ENCODE measurements around the gene SCARB1.

The SCARB1 gene

GRCh38 chr12:124842073-124842749 lies 21.5 kb downstream of the SCARB1 start:
- DNase-seq (ENCODE audit: low read depth in 2 of 2), result no peak

GRCh38 chr12:124841558-124841945 lies 22.1 kb downstream of the SCARB1 start:
- DNase-seq (ENCODE audit: low read depth in 2 of 2), result no peak

- DNase-seq (ENCODE audit: low read depth in 2 of 2), result no peak
Measured at GRCh38 chr12:124837958-124838803, 25.5 kb downstream of the SCARB1 start.

GRCh38 chr12:124837249-124837897 lies 26.3 kb downstream of the SCARB1 start:
- DNase-seq (ENCODE audit: low read depth in 2 of 2), result no peak

GRCh38 chr12:124836759-124837158 lies 26.9 kb downstream of the SCARB1 start:
- DNase-seq (ENCODE audit: low read depth in 2 of 2), result no peak

GRCh38 chr12:124835656-124836410 lies 27.8 kb downstream of the SCARB1 start:
- no peak for DNase-seq (ENCODE audit: low read depth in 2 of 2)

- no peak for DNase-seq (ENCODE audit: low read depth in 2 of 2)
Measured at GRCh38 chr12:124834822-124835221, 28.8 kb downstream of the SCARB1 start.

GRCh38 chr12:124833693-124834122 lies 30.0 kb downstream of the SCARB1 start:
- DNase-seq (ENCODE audit: low read depth in 2 of 2), result no peak

GRCh38 chr12:124832856-124833255 lies 30.8 kb downstream of the SCARB1 start:
- no peak for DNase-seq (ENCODE audit: low read depth in 2 of 2)

- no peak for DNase-seq (ENCODE audit: low read depth in 2 of 2)
Measured at GRCh38 chr12:124831590-124831989, 32.1 kb downstream of the SCARB1 start.

- DNase-seq (ENCODE audit: low read depth in 2 of 2), result no peak
Measured at GRCh38 chr12:124830306-124830705, 33.4 kb downstream of the SCARB1 start.

GRCh38 chr12:124829708-124830304 lies 33.9 kb downstream of the SCARB1 start:
- no peak for DNase-seq (ENCODE audit: low read depth in 2 of 2)

GRCh38 chr12:124829008-124829707 lies 34.5 kb downstream of the SCARB1 start:
- DNase-seq (ENCODE audit: low read depth in 2 of 2), result no peak

- DNase-seq (ENCODE audit: low read depth in 2 of 2), result no peak
Measured at GRCh38 chr12:124828264-124829007, 35.2 kb downstream of the SCARB1 start.

GRCh38 chr12:124827588-124828184 lies 36.0 kb downstream of the SCARB1 start:
- DNase-seq (ENCODE audit: low read depth in 2 of 2), result no peak

GRCh38 chr12:124824195-124824594 lies 39.5 kb downstream of the SCARB1 start:
- no peak for DNase-seq (ENCODE audit: low read depth in 2 of 2)

- no peak for DNase-seq (ENCODE audit: low read depth in 2 of 2)
Measured at GRCh38 chr12:124823272-124823970, 40.2 kb downstream of the SCARB1 start.

- DNase-seq (ENCODE audit: low read depth in 2 of 2), result no peak
Measured at GRCh38 chr12:124822218-124822617, 41.4 kb downstream of the SCARB1 start.

All from stimulated activated CD8-positive, alpha-beta memory T cell treated with anti-CD3 and anti-CD28 coated beads, Interleukin-15, amount 100 ng/mL, for 4 hours (primary cell).